Cerebellar cortex (tissue), 1 donor: ENCODE results near the gene EFS.
A peak's percentile ranks its signal among the peaks of the same experiment; 100 is the strongest.
"Not testable (repeated sequence)": the region's sequence is repeated elsewhere in the genome, so short reads cannot be mapped to it uniquely, and the experiment has no call there.

Experiments used
- DNase-seq: peaks from one replicate; pipeline ENCODE4 v3.0.0-alpha.2; 2015; ENCODE audit warnings: low spot score

EFS gene

GRCh38 chr14:23399136-23399535, 34.2 kb upstream of the EFS start:
- no peak for DNase-seq

- DNase-seq, result no peak
Measured at GRCh38 chr14:23398348-23398747, 33.4 kb upstream of the EFS start.

- DNase-seq, result no peak
Measured at GRCh38 chr14:23396781-23397407, 31.9 kb upstream of the EFS start.

GRCh38 chr14:23396126-23396525, 31.2 kb upstream of the EFS start:
- no peak for DNase-seq

- no peak for DNase-seq
Measured at GRCh38 chr14:23392613-23393012, 27.6 kb upstream of the EFS start.

- not testable (repeated sequence) for DNase-seq
Measured at GRCh38 chr14:23389871-23390270, 24.9 kb upstream of the EFS start.

- DNase-seq, result no peak
Measured at GRCh38 chr14:23389396-23389795, 24.4 kb upstream of the EFS start.

- DNase-seq, result no peak
Measured at GRCh38 chr14:23388996-23389395, 24.0 kb upstream of the EFS start.

GRCh38 chr14:23387916-23388882, 23.2 kb upstream of the EFS start:
- DNase-seq, result no peak

GRCh38 chr14:23386999-23387398, 22.0 kb upstream of the EFS start:
- no peak for DNase-seq

- DNase-seq, result not testable (repeated sequence)
Measured at GRCh38 chr14:23386266-23386657, 21.3 kb upstream of the EFS start.

- no peak for DNase-seq
Measured at GRCh38 chr14:23385642-23386265, 20.8 kb upstream of the EFS start.

GRCh38 chr14:23385244-23385641, 20.3 kb upstream of the EFS start:
- no peak for DNase-seq

- no peak for DNase-seq
Measured at GRCh38 chr14:23384364-23385080, 19.6 kb upstream of the EFS start.

- no peak for DNase-seq
Measured at GRCh38 chr14:23382731-23383440, 17.9 kb upstream of the EFS start.

- DNase-seq, result no peak
Measured at GRCh38 chr14:23382276-23382675, 17.3 kb upstream of the EFS start.

GRCh38 chr14:23381871-23382270, 16.9 kb upstream of the EFS start:
- no peak for DNase-seq

- DNase-seq, result peak; percentile 35
Measured at GRCh38 chr14:23380976-23381375, 16.0 kb upstream of the EFS start.

GRCh38 chr14:23380197-23380914, 15.4 kb upstream of the EFS start:
- no peak for DNase-seq

- DNase-seq, result peak; percentile 51
Measured at GRCh38 chr14:23379366-23380196, 14.6 kb upstream of the EFS start.
